Measurements from ENCODE around the gene PLIN4.
"Not testable (repeated sequence)": the region's sequence is repeated elsewhere in the genome, so short reads cannot be mapped to it uniquely, and the experiment has no call there.

DNA sequence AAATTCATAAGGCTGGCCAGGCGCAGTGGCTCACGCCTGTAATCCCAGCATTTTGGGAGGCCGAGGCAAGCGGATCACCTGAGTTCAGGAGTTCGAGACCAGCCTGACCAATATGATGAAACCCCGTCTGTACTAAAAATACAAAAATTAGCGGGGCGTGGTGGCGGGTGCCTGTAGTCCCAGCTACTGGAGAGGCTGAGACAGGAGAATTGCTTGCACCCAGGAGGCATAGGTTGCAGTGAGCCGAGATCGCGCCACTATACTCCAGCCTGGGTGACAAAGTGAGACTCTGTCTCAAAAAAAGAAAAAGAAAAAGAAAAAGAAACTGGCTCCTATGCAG is 23.5 kb upstream of the PLIN4 start:
- not testable (repeated sequence) for TF ChIP-seq FOXM1 (IDR thresholded peaks at IDR 0.05; ENCODE audit: borderline replicate concordance); CTBP1 (IDR thresholded peaks at IDR 0.05; ENCODE audit: borderline replicate concordance); TARDBP (IDR thresholded peaks at IDR 0.05); SP1 (IDR thresholded peaks at IDR 0.05); ARNT (IDR thresholded peaks at IDR 0.05); BHLHE40 (IDR thresholded peaks at IDR 0.05; ENCODE audit: borderline replicate concordance); ELF4 (IDR thresholded peaks at IDR 0.05); SUZ12 (IDR thresholded peaks at IDR 0.05)

Data from HEK293T (cell line).